ENCODE measurements around the gene TSHZ2. TPM values are rescaled to one million over a fixed set of nuclear protein-coding genes. Genes with fewer than 3 reads are reported as not detected.
"Not testable (repeated sequence)": the region's sequence is repeated elsewhere in the genome, so short reads cannot be mapped to it uniquely, and the experiment has no call there.

Gene TSHZ2
- total RNA-seq, 1 donor from 2014 or later = 2.0 TPM

- not testable (repeated sequence) for DNase-seq (ENCODE audit: extremely low read depth, low read depth, low spot score)
Measured at GRCh38 chr20:53024653-53025052, 52.5 kb downstream of the TSHZ2 start.

- no peak for DNase-seq (ENCODE audit: extremely low read depth, low read depth, low spot score)
Measured at GRCh38 chr20:53027089-53027488, 54.9 kb downstream of the TSHZ2 start.

GRCh38 chr20:53028337-53029007 is 56.3 kb downstream of the TSHZ2 start:
- DNase-seq (ENCODE audit: extremely low read depth, low read depth, low spot score) = no peak

GRCh38 chr20:53030061-53030460 is 57.9 kb downstream of the TSHZ2 start:
- no peak for DNase-seq (ENCODE audit: extremely low read depth, low read depth, low spot score)

DNA sequence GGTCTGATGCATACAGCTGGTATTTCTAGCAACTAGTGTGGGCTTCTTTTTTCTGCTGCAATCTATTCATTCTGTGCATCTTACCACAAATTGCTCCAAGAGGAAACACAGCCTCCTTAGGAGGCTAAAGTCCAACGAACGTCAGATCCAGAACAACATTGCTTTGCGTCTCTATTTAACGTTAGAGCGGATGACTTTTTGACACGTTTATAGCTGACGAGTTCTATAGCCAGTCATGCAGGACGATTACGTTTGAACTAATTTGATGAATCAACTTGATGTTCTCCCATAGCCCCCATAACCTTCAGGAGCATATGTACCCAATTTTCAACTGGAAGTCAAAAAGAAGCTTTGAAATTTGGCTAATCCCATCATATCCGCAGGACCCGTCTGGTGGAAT is 59.9 kb downstream of the TSHZ2 start:
- DNase-seq (ENCODE audit: extremely low read depth, low read depth, low spot score) = no peak

- DNase-seq (ENCODE audit: extremely low read depth, low read depth, low spot score) = no peak
Measured at GRCh38 chr20:53032478-53032932, 60.3 kb downstream of the TSHZ2 start.

GRCh38 chr20:53033176-53033575 is 61.0 kb downstream of the TSHZ2 start:
- DNase-seq (ENCODE audit: extremely low read depth, low read depth, low spot score) = no peak

GRCh38 chr20:53034899-53035298 is 62.7 kb downstream of the TSHZ2 start:
- DNase-seq (ENCODE audit: extremely low read depth, low read depth, low spot score) = no peak

DNA sequence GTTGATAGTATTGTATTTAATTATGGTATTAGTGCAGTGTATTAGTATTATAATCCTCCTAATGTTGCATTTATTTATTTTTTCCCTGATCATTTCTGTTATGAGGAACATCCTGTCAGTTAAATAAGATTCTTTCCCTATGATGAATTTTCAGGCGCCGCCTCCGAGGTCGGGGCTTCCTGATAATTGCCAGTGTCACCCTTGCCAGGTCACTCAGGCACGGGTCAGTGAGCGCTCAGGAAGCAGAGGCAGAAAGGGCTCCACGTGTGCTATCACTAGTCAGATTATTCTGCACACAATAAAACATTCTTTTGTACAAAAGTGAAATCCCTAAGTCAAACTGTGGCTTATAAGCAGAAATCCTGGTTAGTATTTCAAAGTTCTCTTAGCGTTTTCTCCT is 64.8 kb downstream of the TSHZ2 start:
- DNase-seq (ENCODE audit: extremely low read depth, low read depth, low spot score) = no peak

DNA sequence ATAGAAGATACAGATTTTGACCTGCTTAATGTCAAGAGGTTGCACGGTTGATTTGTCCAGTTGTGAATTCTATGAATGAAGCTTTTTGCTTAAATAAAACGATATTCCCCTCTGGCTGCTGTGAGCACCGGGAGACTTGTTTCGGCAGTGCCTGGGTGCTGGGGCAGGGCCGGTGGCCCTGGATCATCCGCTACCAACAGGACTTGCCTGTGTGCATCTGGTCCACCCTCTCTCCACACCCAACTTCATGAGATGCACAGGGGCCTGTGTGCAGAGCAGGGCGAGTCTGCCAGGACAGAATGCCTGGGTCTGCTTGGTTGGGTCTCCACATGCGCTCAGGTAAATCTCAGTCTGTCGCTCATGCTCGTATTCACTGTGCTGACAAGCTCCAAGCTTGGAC is 65.5 kb downstream of the TSHZ2 start:
- DNase-seq (ENCODE audit: extremely low read depth, low read depth, low spot score) = no peak

DNA sequence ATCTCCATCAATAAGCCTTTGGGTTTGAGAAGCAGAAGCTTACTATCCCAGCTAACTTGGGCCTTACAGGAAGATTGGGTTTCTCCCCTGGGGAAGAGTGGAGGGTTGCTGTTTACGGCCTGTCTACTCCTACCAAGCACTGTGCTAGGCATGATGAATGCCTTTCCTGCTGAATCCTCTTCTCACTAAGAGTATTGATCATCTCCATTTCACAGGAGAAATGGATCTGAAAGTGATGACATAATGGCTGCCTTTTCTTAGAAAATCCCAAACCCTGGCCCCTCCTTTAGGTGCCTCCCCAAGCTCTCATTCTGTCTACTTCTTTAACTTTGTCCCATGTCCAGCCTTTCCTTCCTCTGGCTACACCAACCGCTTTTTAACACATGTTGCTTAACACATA is 66.1 kb downstream of the TSHZ2 start:
- no peak for DNase-seq (ENCODE audit: extremely low read depth, low read depth, low spot score)

DNA sequence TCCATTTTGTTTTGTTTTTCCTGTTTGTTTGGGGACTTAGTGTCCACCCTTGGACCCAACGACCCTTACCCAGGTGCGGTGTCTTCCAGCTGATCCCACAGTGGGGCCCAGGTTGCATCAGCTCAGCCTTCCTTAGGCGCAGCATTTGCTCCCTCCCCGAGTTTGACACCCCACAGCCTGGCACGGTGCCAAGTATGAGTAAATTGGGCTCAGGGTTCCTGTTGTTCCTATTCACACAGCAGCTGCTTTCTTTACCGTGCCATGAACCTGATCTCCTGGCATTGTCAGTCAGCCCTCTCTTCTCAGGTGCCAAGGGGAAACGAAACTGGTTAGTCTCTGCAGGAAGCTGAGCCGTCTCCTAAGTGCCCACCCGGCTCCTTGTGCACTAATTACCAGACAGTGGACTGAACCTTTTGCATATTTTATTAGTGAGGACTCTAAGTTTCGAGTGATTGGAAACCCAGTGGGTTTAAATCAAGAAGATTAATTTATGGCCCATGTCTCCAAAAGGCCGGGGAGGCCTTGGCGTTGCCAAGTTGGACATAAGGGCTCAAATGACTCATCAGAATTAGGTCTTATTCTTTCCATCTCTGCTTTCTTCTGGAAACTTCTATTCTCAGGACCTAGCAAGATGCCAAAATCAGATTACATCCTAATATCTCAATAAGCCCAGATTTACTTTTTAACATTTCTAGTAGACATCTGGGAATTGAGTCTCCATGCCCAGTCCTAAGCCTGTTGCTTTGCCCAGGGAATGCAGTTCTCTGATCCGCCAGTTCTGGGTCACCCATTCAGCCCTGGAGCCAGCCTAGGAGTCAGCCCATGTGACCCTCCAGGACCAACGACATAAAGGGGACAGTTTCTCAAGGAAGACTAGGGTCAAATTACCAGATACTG is 68.8 kb downstream of the TSHZ2 start:
- DNase-seq (ENCODE audit: extremely low read depth, low read depth, low spot score) = no peak

DNA sequence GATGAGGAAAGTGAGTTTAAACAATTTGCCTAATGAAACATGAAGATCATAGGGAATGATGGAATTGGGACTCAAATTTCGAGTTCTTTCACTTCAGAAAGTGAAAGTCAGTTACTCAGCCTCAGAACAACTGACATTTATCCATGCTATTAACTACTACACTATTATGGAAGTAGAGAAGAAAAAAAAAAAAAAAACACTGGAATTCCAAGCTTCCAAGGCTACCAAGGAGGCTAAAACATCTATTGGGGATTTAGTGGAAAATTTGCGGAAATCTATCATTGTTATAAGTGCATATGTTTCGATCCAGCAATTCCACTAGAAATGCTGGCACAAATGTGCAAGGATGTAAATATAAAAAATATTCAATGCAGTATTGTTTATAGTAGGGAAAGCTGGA is 70.4 kb downstream of the TSHZ2 start:
- no peak for DNase-seq (ENCODE audit: extremely low read depth, low read depth, low spot score)

GRCh38 chr20:53044296-53044695 is 72.1 kb downstream of the TSHZ2 start:
- DNase-seq (ENCODE audit: extremely low read depth, low read depth, low spot score) = no peak

- DNase-seq (ENCODE audit: extremely low read depth, low read depth, low spot score) = no peak
Measured at GRCh38 chr20:53045941-53046340, 73.8 kb downstream of the TSHZ2 start.

- no peak for DNase-seq (ENCODE audit: extremely low read depth, low read depth, low spot score)
Measured at GRCh38 chr20:53047203-53047602, 75.0 kb downstream of the TSHZ2 start.

DNA sequence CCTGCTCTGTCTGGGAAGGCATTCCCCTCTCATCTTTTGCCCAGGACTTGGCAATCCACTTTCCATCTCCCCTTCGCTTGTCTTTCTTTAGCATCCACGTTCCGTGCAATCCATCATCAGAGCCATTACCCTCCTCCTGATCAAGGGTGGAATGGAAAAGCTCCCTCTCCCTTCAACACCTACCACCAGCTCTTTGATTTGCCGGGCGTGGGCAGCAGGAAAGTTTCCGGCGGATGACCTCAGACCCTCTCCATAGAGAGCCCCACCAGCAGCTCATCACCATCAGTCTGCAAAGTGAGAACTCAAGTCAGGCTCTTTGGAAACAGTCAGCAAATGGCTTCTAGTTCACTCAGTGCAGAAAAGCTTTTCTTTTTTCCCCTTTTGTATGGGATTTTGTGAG is 76.2 kb downstream of the TSHZ2 start:
- no peak for DNase-seq (ENCODE audit: extremely low read depth, low read depth, low spot score)

DNA sequence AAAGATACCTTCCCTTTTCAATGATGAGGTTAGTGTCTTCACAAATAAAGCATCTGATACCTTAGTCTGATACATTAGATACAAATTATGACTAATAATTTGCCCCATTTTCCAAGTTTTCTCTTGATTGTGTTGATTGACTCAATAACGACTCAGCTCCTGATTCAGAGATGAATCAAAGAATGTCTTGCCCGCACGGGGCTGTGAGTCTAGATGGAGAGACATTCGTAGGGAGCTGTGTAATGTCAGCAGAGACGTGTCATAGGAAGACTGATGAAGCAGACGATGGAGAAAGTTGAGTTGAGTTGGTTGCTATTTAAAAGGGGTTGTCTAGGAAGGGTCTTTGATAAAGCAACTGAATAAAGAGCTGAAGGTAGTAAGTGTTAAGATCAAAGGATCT is 78.2 kb downstream of the TSHZ2 start:
- no peak for DNase-seq (ENCODE audit: extremely low read depth, low read depth, low spot score)

DNA sequence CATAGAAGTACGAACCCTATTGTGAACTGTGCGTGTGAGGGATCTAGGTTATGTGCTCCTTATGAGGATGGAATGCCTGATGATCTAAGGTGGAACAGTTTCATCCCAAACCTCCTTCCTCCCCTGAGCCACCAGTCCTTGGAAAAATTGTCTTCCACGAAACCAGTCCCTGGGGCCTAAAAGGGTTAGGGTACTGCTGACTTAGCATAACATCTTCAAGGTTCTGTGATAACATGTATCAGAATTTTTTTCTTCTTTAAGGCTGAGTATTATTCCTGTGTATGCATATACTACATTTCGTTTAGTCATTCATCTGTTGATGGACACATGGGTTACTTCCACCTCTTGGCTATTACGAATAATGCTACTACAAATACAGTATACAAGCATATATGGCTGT is 80.2 kb downstream of the TSHZ2 start:
- DNase-seq (ENCODE audit: extremely low read depth, low read depth, low spot score) = no peak

DNA sequence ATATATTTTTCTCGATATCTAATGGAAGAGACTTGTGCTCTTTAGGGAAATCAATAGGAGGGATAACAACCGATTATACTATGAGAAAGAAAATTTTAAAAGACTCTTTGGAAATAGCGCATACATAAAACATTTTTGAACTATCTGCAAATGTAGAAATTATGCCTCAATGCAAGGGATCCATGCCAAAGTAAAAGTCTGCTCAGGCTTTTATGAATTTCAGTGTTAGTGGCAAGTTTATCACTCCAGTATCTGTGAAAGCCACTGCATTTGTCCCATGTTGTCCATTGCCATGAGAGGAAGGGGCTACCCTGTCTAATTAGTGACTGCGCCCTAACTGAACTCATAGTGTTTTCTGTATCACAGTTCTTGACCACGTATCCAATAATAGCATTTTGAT is 81.4 kb downstream of the TSHZ2 start:
- no peak for DNase-seq (ENCODE audit: extremely low read depth, low read depth, low spot score)

- DNase-seq (ENCODE audit: extremely low read depth, low read depth, low spot score) = no peak
Measured at GRCh38 chr20:53055367-53056067, 83.4 kb downstream of the TSHZ2 start.

GRCh38 chr20:53057579-53057978 is 85.4 kb downstream of the TSHZ2 start:
- DNase-seq (ENCODE audit: extremely low read depth, low read depth, low spot score) = no peak
